Measurements from ENCODE around the gene GALNT12.

Gene GALNT12

DNA sequence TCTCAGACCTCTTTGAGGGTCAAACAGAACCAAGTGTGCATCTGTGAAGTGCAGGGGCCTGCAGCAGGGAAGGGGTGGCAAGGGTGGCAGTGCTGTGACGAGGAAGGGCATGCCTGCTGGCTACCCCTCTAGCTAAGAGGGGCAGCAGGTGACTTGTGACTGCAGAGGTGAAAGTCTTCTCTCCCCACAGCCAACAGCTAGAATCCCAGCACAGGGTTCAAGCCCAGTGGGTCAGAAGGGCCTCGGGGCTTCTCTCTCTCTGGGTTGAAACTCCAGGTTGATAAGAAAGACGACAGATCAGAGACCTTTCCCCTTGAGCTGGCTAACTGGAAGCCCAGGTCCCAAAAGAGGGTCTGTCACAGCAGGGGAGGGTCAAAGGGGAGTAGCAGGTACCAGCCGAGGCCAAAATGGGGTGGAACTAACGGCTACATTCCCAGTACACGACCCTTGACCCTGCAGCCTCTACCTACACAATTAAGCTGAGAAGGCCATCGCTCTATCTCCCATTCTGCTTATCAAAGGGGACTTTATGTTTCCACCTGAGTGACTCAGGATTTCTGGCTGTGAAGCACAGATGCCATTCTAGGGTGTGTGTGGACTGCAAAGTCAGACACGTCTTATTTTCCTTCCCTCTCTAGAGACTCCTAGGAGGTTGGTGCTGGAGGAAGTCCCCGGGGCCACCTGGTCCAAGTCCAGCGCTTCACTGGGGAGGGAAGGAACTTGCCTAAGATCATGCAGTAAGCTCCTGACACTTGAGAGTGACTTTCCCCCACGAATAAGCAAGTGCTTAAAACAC, 25.7 kb upstream of the GALNT12 start:
- DNase-seq (ENCODE audit: low spot score): no peak

DNA sequence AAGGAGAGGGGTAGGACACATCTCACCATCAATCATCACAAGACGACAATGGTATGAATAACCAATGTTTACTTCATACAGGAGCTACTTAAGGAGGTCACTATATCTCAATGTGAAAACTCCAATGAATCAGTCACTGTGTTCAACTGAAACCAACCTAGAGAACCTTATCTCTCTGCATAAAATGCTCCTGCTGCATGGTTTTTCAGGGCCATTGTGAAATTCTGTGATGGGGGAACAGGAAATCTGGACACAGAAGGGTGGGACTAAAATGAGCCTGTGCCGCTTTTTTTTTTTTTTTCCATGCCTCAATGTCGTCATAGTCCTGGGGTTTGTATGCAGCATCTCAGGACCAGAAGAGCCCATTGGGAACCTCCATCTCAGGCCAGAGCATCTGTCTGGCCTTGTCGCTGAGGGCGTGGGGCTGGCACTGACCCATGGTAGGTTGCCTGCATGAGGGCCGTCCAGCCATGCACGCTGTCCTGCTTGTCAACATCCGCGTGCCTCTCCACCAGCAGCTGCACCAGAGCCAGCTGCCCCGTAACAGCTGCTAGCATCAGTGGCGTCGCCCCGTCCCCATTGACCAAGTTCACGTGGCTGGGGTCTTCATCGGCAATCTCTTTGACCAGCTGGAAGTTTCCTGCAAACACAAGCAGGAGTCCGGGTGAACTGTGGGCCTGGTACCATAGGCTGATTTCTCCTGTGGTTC, 23.8 kb upstream of the GALNT12 start:
- no peak for DNase-seq (ENCODE audit: low spot score)

DNA sequence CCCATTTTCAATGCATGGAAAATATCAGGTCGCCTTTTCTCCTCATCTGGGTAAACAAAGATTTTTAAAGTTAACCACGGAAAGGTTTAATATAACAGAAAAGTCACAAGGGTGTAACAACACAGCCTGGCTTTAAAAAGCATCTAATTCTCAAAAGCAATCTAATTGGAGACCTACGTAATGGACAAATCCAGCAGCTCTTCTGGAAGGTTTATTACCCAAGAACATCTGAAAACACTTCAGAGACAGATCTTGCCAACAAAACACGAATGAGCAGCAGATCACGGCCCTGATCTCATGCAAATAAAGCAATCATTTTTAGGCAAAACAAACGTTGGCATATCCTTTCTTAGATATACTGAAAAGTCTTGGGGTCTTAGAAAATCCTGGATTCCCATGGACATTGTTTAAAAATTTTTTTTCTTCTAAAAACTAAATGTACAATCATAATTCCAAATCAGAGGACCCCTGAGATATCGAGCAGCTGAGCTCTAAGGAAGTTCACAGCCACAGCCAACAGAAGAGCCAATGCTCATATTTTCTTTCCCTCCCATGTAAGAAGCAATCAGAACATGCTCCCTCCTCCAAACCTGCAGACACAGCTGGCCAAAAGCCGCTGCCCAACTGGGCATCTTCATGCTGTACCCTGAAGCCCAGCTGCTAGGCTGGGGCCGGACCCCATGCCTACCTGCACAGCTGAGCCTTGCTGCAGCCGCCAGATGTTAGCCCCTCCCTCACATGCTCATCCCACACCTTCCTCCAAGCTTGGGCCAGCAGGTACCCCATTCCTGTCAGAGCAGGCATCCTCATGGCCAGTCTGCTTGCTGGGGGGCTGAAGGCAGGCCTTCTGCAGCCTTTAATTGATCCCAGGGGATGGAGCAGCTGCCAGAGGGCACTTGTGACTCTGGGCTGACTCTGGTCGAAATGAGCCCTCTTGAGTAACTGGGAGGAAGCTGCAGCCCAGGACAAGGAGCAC, 22.4 kb upstream of the GALNT12 start:
- DNase-seq (ENCODE audit: low spot score): no peak

DNA sequence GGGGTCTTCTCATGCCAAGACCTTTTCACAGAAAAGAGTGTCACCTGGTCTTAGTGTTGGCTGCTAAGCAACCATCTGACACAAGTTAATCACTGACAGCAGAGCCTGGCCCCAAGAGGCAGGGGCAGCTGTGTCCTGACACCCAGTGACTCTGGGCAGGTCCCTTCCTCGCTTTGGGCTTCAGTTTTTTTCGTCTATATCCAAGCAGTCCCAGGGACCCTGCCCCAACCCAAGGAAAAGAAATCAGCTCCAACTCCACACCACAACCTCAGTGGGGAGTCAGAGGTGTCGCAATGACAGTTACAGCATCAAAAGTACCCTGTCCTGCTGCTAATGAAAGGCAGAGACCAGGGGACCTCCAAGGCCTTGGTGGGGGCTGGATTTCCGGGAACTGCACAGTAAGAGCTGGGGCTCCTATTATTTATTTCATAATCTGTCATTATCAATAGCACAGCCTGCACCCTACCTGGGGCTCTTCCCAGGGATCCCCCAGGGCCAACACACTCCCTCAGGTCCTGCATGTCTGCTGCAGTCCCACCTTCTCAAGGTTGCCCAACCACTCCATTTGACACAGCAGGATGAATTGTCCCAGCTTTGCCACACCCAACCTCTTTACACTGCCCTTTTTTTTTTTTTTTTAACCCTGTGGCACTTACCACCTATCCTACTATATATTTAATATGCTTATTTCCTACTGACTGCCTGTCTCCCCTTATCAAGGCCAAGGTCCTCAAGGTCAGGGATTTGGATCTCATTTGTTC, 20.5 kb upstream of the GALNT12 start:
- no peak for DNase-seq (ENCODE audit: low spot score)

GRCh38 chr9:98787766-98788335, 19.6 kb upstream of the GALNT12 start:
- no peak for DNase-seq (ENCODE audit: low spot score)

GRCh38 chr9:98789483-98790133, 17.9 kb upstream of the GALNT12 start:
- DNase-seq (ENCODE audit: low spot score): no peak

- DNase-seq (ENCODE audit: low spot score): no peak
These were observed 17.2 kb upstream of the GALNT12 start for GRCh38 chr9:98790134-98790841.

DNA sequence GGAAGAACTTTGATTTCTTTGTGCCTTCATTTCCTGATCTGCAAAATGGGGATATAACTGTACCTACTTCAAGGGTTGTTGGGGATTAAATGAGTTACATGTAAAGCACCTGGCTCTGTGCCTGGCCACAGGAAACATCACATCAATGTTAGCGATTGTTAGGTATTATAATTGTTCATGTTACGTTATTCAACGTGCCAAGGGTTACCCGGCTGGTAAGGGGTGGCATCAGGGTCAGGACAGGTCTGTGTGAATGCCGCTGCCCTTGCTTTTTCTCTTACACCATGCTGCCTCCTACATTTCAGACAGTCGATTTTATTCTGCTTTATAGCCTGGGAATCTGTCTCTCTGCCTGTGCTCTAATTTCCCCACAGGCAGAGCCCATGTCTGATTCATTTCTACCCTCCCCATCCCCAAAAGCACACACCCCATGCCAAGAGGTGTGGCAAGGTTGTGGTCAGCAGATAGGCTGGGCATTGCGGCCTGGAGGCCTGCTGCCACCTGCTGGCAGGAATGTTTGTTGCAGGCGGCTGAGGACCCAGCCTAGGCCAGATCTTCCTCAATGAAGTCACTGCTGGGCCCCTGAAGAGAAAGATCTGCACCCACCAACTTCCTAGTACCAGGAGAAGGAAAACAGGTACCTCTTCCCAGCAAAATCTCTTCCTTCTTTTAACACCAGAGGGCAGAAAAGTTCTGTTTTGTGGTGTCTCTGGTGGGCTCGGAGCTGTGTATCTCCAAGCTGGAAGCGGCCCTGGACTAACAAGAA, 16.4 kb upstream of the GALNT12 start:
- no peak for DNase-seq (ENCODE audit: low spot score)

- DNase-seq (ENCODE audit: low spot score): no peak
These were observed 15.6 kb upstream of the GALNT12 start for GRCh38 chr9:98791608-98792490.

GRCh38 chr9:98793031-98793430, 14.4 kb upstream of the GALNT12 start:
- DNase-seq (ENCODE audit: low spot score): no peak

DNA sequence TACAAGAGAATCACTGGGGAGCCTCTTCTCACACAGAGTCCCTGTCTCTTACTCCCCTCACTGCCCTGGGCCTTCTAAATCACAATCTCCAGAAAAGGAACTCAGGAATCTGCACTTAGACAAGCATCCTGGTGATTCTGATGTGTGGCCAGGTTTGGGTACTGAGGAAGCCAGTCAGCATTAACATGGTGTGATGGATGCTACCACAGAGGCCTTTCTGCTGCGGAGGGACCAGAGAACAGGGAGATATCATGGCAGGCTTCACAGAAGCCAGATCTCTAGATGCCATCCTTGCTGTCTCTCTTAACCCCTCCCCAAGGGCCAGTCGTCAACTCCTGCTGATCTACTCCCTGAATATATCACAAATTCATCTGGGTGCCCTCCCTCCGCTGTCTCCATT, 12.7 kb upstream of the GALNT12 start:
- DNase-seq (ENCODE audit: low spot score): no peak

DNA sequence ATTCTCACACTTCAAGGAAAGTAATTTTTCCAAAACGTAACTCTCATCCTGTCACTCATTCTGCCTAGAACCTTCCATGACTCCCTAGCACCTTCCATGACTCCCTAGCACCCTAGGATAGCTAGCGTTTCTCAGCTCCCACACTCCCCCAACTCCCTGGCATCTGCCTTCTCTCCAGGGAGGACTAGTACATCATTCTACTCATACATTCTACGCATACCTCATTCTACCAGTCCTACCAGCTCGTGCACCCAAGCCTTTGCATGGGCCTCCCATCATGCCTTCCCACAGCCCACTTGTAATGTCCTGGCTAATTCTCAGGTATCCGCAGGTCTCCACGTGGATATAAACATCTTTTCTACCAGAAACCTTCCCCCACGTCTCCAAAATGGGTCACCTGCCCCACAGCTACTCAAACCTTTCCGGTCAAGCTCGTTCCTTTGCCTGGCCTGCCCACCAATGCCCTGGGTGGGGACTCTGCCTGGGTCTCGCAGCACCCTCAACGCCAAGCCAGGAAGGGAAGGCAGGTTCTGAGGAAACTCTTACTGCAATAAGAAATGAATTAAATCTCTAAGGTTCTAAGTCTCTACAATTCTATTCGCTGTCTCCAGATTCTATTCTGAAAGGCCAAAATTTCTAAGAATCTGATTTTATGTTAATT, 12.0 kb upstream of the GALNT12 start:
- DNase-seq (ENCODE audit: low spot score): no peak

GRCh38 chr9:98795970-98796363, 11.5 kb upstream of the GALNT12 start:
- DNase-seq (ENCODE audit: low spot score): no peak

- DNase-seq (ENCODE audit: low spot score): peak; percentile 80
These were observed 10.9 kb upstream of the GALNT12 start, which contains the start of gene ANKS6 for GRCh38 chr9:98796364-98797101. Gene ANKS6 (minus strand): TSS chr9:98796555. CDS start chr9:98796491, 64 bp downstream.

DNA sequence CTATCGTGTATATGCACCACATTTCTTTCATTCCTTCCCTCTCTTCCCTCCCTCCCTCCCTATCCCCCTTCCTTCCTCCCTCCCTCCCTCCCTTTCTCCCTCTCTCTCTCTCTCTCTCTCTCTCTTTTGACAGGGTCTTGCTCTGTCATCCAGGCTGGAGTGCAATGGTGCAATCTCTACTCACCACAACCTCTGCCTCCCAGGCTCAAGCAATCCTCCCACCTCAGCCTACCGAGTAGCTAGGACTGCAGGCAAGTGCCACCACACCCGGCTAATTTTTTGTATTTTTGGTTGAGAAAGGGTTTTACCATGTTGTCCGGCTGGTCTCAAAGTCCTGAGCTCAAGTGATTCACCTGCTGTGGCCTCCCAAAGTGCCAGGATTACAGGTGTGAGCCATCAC, 10.0 kb upstream of the GALNT12 start:
- no peak for DNase-seq (ENCODE audit: low spot score)

- no peak for DNase-seq (ENCODE audit: low spot score)
These were observed 9.2 kb upstream of the GALNT12 start for GRCh38 chr9:98798254-98798653.

DNA sequence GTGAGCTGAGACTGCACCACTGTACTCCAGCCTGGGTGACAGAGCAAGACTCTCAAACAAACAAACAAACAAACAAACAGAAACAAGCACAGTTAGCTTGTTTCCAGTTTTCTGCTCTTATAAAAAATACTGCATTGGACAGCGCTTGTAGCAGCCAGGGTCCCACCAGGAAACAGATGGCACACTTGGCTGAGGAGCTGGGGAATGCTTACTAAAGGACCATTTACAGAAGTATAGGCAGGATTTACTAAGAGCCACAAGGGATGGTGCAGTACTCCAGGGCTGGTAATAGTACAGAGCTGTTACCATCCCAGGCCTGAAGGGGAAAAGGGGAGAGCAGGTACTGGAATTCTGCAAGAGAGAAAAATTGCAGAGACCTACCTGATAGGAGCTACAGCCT, 5.9 kb upstream of the GALNT12 start:
- no peak for DNase-seq (ENCODE audit: low spot score)

Data from putamen (tissue), 1 donor.